Activated CD4-positive, alpha-beta T cell treated with anti-CD3 and anti-CD28 coated beads, Interleukin-2, amount 50 U/mL, for 48 hours (primary cell): ENCODE results near the gene CDH4.
"Not testable (repeated sequence)": the region's sequence is repeated elsewhere in the genome, so short reads cannot be mapped to it uniquely, and the experiment has no call there.

Experiments
- DNase-seq, 2 experiments: peaks; one replicate each; pipeline ENCODE4 v3.0.0-alpha.2; 2020

Gene CDH4

DNA sequence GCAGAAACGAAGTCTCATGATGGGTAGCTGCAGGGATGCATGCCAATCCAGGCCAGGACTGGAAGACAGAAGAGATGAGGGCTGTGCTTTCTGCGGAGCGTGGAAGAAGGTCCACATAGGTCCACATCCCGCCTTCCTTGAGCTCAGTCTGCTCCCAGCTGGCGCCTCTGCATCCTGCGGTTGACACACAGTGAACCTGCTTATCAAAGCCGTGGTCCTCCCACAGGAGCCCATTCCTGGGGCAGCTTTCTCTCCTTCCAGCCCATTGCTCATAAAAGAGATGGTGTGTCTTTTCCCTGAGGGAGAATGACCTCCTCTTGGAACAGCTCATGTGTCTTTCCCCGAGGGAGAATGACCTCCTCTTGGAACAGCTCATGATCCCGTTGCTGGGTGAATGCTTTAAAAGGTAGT, 225.4 kb downstream of the CDH4 start:
- no peak for DNase-seq

DNA sequence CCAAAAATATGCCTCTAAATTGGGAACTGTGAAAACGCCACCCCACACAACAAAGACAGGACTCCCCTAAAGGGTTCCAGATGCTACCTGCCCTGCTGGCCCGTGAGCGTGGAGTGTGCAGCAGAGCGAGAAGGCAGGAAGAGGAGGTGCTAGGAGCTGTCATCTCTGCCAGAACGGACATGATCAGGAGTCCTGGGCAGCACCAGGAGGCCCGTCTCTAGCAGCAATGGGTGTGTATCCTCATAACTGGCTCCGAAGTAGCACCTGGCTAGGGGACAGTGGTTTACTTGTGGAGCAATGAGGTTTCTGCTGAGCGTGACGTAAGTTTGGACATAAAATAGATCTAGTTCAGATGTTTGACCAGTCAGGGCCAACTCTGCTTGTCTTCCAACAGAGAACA, 226.0 kb downstream of the CDH4 start:
- DNase-seq, result no peak

DNA sequence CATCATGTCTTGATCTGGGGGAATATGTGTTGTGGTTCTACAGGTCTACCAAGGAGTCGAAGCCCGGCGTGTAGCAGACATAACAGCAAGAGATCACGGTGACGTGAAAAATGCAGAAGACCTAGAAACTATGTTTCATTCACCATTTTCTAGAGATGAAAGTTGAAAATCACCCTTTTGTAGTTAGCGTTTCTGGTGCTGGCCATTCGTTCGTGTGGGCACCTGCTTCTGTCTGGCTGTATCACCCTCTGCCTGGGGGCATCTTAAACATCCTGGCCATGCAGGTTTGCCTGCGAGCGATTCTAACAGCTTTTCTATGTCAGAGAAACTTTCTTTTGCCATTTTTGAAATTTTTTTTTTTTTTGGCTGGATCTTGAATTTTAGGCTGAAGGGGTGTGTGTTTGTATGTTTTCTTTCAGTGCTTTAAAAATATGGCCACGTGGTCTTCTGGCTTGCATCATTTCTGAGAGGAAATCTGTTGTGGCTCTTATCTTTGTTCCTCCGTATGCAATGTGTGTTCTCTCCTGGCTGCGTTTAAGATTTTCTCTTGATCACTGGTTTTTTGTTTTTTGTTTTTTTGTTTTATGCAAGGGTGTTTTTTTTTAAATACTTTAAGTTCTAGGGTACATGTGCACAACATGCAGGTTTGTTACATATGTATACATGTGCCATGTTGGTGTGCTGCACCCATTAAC, 226.7 kb downstream of the CDH4 start:
- DNase-seq, result no peak

DNA sequence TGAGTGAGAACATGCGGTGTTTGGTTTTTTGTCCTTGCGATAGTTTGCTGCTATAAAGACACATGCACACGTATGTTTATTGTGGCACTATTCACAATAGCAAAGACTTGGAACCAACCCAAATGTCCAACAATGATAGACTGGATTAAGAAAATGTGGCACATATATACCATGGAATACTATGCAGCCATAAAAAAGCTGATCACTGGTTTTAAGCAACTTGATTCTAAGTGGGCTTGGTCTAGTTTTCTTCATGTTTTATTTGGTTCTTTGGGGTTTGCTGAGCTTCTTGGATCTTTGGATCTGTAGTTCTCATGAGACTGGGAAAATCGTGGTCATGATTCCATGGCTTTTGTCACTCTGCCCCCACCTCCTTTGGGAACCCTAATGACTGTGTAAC, 227.4 kb downstream of the CDH4 start:
- DNase-seq, result not testable (repeated sequence)

DNA sequence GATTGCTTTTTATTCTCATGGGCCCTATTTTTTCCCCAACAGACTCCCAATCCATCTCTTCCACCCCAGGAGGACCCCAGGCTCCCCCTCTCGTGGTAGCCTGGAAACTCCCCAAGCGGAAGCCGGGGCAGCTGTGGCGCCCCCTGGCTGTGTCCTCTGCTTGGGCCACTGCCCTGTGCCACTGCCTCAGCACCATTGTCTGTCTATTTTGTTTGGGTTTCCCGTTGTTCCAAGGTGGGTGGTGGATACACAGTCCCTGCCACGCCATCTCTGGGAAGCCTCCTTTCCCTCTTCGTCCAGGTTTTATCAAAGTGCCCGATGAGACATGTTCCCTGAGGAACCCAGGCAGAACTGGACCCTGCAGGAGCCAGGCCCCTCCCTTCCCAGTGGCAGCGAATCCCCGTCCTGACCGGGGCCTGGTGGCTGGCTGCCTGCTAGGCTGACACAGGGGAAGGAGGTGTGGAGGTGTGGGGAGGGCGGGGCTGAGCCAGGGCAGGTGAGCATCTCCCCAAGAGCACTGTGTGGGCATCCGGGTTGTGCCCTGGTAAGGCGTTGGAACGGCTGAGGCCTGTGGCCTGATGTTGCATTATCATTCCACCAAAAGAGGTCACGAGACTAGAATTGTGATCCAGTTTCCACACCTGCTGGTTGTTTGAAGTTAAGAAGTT, 228.2 kb downstream of the CDH4 start:
- no peak for DNase-seq

DNA sequence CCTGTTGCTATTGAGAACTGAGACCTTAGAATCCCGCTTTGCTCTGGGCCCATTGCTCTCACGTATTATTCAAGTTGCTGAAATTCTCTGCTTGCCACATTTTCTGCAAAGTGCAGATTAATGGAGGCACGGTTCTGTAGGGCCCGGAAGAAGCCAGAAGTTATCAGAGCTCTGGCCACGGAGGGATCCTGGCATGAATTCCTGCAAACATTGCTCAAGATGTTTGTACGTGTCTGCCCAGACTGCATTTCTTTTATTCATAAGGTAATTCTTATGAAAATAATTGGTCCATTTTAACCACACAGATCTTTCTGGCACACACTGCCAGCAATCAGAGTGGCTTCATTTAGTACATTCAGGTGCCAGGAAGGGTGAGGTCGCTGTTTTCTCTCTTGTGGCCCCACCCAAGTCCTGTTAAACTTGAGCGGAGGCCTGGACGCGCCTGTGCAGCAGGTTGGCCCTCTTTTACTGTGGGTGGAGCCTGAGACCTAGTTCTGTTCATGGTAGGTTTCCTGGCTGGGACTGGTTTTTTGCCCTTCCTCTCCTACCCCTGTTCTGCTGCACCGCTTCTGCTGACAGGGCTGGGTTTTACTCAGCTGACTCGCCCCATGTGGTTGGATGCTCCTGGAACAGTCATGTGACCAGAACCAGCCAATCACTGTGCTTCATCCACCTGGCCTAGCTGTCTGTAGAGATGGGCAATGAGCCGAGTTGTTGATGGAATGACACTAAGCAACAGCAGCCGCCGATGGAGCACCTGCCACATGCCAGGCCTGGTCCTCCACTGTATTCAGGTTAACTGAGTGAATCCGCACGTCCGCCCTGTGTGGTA, 230.2 kb downstream of the CDH4 start:
- no peak for DNase-seq

DNA sequence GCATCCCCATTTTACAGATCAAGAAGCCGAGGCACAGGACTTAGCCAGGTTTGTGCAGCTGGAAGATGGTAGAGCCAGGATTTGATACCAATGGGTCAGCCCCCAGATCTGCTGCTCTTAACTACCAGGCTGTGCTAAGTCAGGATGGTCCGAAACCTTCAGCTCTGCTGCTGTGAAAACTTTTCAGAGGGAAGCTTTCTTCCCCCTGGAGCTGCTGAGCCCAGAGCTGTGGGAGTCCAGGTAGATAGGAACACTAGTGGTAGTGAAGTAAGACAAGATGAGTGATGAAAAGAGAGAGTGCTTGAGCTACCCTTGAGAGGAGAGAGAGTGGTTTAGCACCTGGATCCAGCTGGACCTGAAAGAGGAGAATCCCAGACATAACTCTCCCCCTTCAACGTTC, 230.8 kb downstream of the CDH4 start:
- no peak for DNase-seq

DNA sequence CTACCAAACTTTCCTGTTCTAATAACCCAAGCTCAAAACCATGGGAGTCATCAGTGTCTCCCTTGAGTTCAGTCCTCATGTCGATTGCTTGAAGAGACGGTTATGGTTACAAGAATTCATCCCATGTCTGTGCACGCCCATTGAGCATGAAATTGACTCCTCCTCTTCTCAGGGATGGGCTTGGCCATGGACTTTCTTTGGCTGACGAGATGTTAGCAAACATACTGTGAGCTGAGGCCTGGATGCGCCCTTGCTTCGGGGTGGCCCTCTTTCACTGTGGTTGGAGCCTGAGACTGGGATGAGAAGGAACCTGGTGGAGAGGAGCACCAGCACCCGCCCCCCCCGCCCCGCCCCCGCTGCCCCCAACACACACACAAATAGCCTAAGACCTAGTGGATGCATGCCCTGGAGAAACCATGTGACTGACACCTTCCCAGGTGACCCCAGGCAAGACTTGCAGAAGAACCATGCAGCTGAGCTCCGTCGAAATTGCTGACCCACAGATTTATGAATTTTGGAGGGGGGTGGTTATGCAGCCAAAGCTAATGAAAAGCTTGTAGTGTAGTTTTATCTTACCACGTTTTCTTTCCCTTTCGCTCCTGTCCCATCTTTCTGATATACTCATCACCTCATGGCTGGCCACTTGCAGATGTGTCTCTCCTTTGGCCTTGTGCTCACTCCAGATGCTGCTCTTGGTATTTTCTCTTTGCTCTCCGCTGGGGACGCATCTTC, 231.4 kb downstream of the CDH4 start:
- DNase-seq, result no peak

DNA sequence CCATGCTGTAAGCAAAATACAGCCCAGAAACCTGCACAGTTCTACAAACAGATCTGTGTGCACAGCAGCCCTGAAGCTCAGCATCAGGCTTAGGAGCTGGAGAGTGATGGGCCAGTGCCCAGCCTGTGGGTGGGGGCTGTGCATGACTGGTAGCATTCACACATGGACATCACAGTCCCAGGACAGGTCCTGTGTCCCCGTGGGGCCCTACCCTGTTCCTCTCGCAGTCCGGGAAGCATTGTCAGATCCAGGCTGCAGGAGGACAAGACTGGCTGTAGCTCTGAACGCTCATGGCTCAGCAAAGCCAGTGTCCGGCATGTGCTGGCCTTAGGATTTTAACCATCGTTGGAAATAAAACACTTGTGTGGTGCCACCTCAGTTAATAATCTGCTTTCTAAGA, 234.1 kb downstream of the CDH4 start:
- DNase-seq, result no peak

DNA sequence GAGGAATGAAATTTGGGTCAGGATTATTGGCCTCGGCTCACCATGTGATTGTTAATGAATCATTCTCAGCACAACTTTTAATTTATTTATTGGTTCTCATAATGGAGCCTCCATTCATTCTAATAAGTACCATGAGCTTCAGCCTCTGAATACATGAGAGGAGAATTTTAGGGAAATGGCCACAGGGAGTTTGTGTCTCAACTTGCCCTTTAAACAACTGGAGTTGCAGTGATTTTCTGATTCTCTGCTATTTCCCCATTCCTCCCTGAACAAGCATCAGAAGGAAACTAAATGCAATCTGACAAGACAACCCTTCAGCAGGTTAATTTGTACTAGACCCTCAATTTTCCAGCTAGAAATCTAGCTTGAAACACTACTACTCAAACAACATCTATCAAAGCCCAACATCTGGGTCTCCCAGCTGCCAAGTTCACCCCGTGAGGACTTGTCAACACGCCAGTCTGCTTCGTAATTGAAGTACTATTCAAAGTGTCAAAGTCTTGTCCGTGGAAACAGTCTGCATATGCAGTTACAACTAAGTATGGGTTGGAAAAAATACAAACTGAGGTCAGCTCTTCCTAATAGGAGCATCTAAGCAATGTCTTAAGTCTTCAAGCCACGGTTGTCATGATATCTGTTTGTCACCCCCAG, 235.4 kb downstream of the CDH4 start:
- no peak for DNase-seq

DNA sequence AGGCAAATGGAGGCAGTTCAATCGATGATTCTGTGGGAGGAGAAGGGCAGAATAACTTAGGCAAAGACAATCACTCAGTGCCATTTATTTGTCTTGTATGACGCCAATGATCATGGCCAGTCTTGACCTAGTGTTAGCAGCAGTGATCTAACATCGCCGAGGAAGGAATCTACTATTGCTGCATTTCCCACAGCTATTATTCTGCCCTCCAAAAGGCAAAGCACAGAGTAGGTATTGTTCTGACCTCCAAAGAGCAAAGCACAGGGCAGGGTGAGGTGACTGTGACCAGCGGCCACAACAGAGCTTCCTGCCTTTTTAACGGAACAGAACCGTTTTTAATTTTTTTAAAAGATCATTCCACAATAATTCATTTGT, 235.9 kb downstream of the CDH4 start:
- no peak for DNase-seq

DNA sequence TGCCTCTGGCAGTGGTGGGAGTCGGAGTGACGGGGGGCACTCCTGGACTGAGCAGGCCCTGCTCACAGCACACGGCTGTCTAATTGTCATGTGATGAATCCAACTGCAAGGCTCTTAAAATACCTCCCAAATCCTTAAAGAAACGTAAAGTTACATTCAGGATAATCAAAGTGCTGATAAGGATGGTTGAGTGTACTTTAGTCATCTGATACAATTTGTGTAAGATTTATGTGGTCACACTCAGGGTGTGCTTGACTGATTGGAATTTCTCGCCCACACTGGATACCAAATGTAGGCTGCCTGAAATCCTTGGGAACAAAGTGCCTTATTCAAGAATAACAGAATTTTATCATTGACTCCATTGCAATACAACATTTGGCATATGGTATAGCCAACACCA, 238.7 kb downstream of the CDH4 start:
- no peak for DNase-seq

DNA sequence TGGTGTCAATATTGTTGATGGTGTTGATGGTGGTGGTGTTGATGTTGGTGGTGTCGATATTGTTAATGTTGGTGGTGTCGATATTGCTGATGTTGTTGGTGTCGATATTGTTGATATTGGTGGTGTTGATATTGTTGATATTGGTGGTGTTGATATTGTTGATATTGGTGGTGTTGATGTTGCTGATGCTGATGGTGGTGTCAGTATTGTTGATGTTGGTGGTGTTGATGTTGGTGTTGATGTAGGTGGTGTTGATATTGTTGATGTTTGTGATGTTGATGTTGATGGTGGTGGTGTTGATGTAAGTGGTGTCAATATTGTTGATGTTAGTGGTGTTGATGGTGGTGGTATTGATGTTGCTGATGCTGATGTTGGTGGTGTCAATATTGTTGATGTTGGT, 240.0 kb downstream of the CDH4 start:
- DNase-seq, result no peak

DNA sequence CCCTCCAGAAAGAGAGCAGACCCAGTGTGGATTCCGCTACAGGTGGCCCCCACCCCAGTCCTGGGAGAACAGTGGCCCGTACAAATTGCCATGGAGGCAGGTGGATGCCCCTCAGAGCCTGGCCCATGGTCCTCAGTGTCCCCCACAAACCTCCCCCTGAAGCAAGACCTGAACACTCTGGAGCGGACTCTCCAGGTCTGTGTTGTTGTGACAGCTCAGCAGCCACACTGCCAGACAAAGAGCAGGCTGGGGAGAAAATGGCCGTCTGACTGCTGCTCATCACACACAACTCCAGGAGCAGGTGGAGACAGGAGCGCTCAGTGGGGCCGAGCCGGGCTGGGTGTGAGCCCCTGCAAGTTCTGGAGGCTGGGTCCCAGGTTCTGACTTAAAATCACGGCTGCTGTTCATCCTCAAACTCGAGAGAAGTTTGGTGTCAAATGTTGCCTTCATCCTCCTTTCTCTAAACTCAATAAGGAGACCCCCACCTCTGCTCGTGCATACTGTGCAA, 241.8 kb downstream of the CDH4 start:
- no peak for DNase-seq

DNA sequence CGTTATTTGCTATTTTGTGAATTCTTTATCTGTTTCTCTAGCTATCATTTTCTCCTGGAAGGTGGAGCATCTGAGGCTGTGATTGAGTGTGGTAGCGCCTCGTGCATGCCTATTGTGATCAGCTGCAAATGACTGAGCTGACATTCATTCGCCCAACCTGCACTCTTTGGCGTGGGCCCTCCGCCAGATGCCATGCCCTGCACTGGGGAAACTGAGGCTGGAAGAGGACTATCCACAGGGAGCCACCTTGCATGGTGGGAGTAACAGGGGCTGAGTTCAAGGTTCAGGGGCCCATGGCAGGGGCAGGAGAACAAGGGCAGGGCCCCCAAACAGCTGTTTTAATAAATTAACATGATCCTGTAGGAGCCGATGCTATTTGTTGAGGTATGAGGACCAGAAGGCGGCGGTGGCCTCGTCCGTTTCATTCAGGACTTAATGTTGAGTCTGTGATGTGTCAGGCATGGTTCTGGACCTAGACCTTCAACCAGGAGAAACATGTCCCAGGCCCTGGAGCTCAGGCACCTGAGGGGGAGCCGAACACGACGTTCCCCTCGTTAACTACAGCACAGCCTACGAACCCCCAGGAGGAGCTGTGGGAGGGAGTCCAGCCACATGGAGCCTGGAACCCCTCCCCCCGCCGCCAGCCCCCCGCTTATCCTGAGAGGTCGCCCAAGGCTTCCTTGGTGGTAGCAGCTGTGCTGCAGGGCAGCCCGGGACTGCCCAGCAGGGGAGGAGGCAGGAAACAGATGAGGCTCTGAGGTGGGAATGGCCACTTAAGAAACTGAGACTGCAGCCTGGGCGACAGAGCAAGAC, 242.9 kb downstream of the CDH4 start:
- no peak for DNase-seq

DNA sequence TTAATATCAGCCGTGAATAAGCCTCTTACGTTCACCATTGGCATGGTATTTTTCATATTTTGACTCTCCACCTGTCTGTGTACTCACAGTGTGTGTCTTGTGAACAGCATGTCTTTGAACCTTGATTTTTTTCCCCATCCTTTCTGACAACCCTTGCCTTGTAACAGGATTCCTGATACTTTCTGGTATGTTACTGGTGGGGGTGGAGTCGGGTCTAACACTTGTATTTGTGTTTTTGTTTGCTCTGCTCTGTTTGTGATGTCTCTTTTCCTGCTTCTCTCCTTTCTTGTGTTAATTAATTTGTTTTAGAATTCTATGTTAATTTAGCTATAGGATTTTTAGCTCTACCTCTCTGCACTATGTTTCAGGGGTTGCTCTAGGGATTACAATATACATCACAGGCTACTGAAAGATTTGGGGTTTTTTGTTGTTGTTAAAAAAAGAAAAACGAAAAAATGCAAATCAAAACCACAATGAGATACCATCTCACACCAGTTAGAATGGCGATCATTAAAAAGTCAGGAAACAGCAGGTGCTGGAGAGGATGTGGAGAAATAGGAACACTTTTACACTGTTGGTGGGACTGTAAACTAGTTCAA, 245.1 kb downstream of the CDH4 start:
- no peak for DNase-seq

DNA sequence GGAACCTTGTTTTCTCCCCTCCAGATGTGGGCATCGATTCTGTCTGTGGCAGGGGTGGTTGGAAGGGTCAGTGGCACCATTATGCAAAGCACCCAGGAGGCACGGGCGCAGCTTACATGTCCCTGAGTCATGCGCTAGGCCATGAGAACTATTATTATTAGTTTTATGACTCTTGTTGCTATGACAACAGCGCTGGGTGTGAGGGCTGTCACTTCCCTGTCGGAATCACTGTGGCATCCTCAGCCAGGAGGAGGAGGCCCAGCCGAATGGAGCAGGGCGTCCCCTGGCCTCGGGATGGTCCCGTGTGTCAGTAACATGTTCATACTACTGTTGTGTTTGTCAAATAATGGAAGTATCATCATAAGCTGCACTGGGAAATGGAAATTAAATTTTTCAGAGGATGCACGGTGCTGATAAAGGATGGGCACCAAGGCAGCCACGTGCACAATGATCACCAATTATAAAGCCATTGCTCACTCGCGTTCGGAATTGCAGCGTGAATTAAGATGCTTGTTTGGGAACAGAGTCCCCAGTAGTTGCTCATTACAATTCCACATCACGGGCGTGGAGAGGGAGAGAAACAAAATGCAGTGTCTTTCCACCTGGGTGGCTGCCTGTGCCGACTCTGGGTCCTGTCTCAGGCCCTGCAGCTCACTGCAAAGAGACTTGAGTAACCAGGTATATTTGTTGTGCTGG, 247.9 kb downstream of the CDH4 start:
- no peak for DNase-seq

DNA sequence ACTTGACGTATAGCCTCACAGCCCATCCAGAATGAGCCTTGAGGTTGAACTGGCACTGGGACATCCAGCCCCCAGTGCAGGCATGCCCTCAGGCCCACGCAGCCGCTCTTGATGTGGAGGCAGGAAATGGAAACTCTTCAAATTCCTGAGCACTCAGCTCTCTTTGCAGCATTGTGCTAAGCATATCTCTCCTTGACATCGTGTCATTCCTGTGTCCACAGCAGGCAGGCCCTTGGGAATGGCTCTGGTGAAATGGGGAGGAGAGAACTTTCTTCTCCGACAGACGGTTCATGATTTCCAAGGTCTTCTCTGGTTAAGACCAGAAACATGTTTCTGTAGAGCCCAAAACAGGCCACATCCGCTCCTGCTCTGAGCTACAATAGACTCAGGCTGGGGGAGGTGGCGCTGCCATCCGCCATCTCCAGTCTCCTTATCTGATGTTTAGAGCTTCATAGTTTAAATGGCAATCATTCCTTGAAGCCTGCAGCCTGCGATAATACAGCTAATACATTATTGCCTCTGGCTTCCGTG, 248.8 kb downstream of the CDH4 start:
- no peak for DNase-seq

DNA sequence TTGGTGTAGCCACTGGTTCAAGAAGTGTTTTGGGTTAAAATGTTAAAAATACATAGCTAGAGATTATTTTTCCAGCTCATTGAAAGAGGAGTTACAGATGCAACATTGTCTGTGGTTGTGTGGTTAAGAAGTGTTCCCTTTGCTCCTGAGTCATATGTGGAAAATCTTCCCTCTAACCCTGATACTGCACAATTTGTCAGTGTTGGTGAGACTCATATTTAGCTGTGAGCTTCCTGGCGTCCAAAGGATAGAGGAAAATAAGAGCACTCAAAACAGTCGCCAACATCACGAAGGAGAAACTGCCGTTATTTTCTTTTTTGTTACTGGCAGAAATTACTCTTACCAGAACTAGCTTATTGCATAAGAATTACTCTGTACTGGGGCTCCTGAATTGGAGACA, 250.4 kb downstream of the CDH4 start:
- no peak for DNase-seq

DNA sequence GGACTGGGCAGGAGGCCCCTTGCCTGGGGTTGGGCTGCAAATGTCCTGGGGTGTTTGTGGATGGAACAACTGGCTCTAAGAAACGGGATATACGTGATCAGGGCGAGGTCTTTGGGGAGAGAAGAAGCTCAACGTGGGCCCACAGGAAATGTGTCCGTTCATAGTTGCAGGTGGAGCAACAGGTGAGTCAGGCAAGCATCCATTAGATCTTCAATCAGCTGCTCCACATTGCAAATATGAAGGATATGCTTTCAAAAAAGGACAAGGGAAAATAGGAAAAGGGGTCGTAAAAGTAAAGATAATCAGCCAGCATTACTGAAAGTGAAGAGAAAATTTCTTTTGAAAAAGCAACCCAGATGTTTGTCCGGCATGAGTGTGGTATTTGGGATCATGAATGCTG, 251.0 kb downstream of the CDH4 start:
- DNase-seq, result no peak
